Suprapubic skin (tissue), 4 donors: ENCODE results near the gene PLPP7. TPM values are rescaled to one million over a fixed set of nuclear protein-coding genes. Genes with fewer than 3 reads are reported as not detected.

ENCODE experiments used
- DNase-seq, 2 donors: peaks; one replicate each; pipeline ENCODE4 v3.0.0-alpha.2; 2019; ENCODE audit warnings: low spot score in 2 of 2
- H3K27ac ChIP-seq: fragments of 200-600 bp; sonication (generic); one replicate; pipeline ENCODE4 v1.5.1; 2019
- H3K27me3 ChIP-seq: fragments of 200-600 bp; sonication (generic); one replicate; pipeline ENCODE4 v1.5.1; 2019
- H3K36me3 ChIP-seq: fragments of 200-600 bp; sonication (generic); one replicate; pipeline ENCODE4 v1.5.1; 2019
- H3K4me1 ChIP-seq: fragments of 200-600 bp; sonication (generic); one replicate; pipeline ENCODE4 v1.5.1; 2019
- H3K4me3 ChIP-seq: fragments of 200-600 bp; sonication (generic); one replicate; pipeline ENCODE4 v1.5.1; 2019; ENCODE audit warnings: mild to moderate bottlenecking
- H3K9me3 ChIP-seq: fragments of 200-600 bp; sonication (generic); one replicate; pipeline ENCODE4 v1.5.1; 2019
- EP300 ChIP-seq: sonication (generic); formaldehyde crosslinking; IDR thresholded peaks from one replicate; pipeline ENCODE4 v1.6.1; 2017; ENCODE audit warnings: antibody characterized with exemption
- POLR2A ChIP-seq, 2 donors: fragments of 450-650 bp; IDR thresholded peaks; one replicate each; pipeline ENCODE4 v1.6.1; 2017; ENCODE audit warnings: antibody characterized with exemption in 2 of 2, mild to moderate bottlenecking in 2 of 2, moderate library complexity in 2 of 2
- POLR2AphosphoS5 ChIP-seq, 3 donors: sonication (generic); formaldehyde crosslinking; IDR thresholded peaks; one replicate each; pipeline ENCODE4 v1.6.1; 2017; ENCODE audit warnings: antibody characterized with exemption in 3 of 3
- WGBS: methylation state at CpG from one replicate; pipeline ENCODE4 v1.1.5; 2018; 5-methylcytosine and 5-hydroxymethylcytosine counted together
- total RNA-seq, 4 donors: library from RNA; depleted of rRNA; stranded (reverse); fragments of >200 nt; gene quantifications; one replicate each; pipeline ENCODE4 v1.1.0, GENCODE V29; 2016
- TF ChIP-seq, protein P1 (sequence below), 2 donors: fragments of 200-600 bp in 1 of 2; fragments of 450-650 bp in 1 of 2; sonication (generic) in 1 of 2; IDR thresholded peaks; one replicate each; pipeline ENCODE4 v1.5.1; 2016 to 2019; ENCODE audit warnings: antibody characterized with exemption in 2 of 2, mild to moderate bottlenecking in 1 of 2, moderate library complexity in 1 of 2

PLPP7 gene
- total RNA-seq, 4 donors from 2014 or later = 0.80 to 1.1 (median 0.92) TPM

- no peak for DNase-seq
- H3K4me3 ChIP-seq = no peak overlapping the region
- peaks cover 23% of the 10 kb centered on the region for H3K4me1 ChIP-seq
- peaks cover 18% of the 10 kb centered on the region for H3K36me3 ChIP-seq
- TF ChIP-seq POLR2AphosphoS5 (IDR thresholded peaks at IDR 0.05) (no peak), POLR2A (IDR thresholded peaks at IDR 0.05) (no peak), EP300 (no peak)
- TF ChIP-seq, protein P1, sequence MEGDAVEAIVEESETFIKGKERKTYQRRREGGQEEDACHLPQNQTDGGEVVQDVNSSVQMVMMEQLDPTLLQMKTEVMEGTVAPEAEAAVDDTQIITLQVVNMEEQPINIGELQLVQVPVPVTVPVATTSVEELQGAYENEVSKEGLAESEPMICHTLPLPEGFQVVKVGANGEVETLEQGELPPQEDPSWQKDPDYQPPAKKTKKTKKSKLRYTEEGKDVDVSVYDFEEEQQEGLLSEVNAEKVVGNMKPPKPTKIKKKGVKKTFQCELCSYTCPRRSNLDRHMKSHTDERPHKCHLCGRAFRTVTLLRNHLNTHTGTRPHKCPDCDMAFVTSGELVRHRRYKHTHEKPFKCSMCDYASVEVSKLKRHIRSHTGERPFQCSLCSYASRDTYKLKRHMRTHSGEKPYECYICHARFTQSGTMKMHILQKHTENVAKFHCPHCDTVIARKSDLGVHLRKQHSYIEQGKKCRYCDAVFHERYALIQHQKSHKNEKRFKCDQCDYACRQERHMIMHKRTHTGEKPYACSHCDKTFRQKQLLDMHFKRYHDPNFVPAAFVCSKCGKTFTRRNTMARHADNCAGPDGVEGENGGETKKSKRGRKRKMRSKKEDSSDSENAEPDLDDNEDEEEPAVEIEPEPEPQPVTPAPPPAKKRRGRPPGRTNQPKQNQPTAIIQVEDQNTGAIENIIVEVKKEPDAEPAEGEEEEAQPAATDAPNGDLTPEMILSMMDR (IDR thresholded peaks at IDR 0.05) = no peak
- no peak overlapping the region for H3K27ac ChIP-seq
- no peaks in the 10 kb centered on the region for H3K27me3 ChIP-seq
- 86% methylated on average over 14 of the region's 15 CpGs for WGBS
- no peaks in the 10 kb centered on the region for H3K9me3 ChIP-seq
Observed at GRCh38 chr9:131258186-131258585, 31.3 kb upstream of the PLPP7 start.

- Histone ChIP-seq H3K4me1 (peaks cover 23% of the 10 kb centered on the region), H3K9me3 (no peaks in the 10 kb centered on the region), H3K36me3 (peaks cover 18% of the 10 kb centered on the region), H3K27ac (no peak overlapping the region), H3K4me3 (no peak overlapping the region), H3K27me3 (no peaks in the 10 kb centered on the region)
- TF ChIP-seq EP300 = no peak
- no peak for TF ChIP-seq POLR2A (IDR thresholded peaks at IDR 0.05)
- TF ChIP-seq, protein P1 (IDR thresholded peaks at IDR 0.05) = no peak
- no peak for TF ChIP-seq POLR2AphosphoS5 (IDR thresholded peaks at IDR 0.05)
- 90% methylated on average over 16 of the region's 25 CpGs for WGBS
- no peak for DNase-seq
Observed at GRCh38 chr9:131258698-131259431, 30.7 kb upstream of the PLPP7 start.

DNA sequence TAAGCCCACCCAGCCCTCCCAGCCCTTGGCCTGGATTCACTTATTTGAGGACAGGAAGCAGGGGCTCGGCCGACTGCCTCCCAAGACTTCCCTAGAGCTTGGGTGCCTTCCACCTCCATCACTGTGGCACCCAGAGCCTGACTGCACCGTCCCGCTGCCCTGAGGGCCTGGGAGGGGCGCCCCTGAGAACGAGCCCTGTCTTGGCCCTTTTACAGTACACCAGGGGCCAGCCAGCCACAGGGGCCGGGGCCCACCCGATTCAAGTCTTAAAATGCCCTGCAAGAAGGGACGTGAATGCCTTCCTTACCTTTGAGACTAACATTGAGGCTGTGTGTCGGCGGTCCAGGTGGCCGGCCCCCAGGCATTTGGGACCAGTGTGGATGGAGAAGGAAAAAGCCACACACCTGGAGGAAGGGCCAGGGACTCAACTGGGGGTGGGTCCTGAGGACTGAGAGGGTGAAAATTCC lies 30.1 kb upstream of the PLPP7 start:
- H3K27me3 ChIP-seq = no peaks in the 10 kb centered on the region
- 84% methylated on average over 8 of the region's 12 CpGs for whole genome bisulfite sequencing
- no peaks in the 10 kb centered on the region for H3K9me3 ChIP-seq
- H3K4me1 ChIP-seq = peaks cover 19% of the 10 kb centered on the region
- no peak overlapping the region for H3K27ac ChIP-seq
- no peak overlapping the region for H3K4me3 ChIP-seq
- no peak for DNase-seq
- peaks cover 18% of the 10 kb centered on the region for H3K36me3 ChIP-seq
- TF ChIP-seq POLR2AphosphoS5 (IDR thresholded peaks at IDR 0.05) = no peak
- TF ChIP-seq, protein P1 (IDR thresholded peaks at IDR 0.05) = no peak
- no peak for TF ChIP-seq POLR2A (IDR thresholded peaks at IDR 0.05)
- no peak for TF ChIP-seq EP300

GRCh38 chr9:131259916-131260597 lies 29.5 kb upstream of the PLPP7 start:
- no peaks in the 10 kb centered on the region for H3K9me3 ChIP-seq
- TF ChIP-seq, protein P1 (IDR thresholded peaks at IDR 0.05) = no peak
- TF ChIP-seq EP300 (no peak), POLR2A (IDR thresholded peaks at IDR 0.05) (no peak), POLR2AphosphoS5 (IDR thresholded peaks at IDR 0.05) (no peak)
- H3K36me3 ChIP-seq = peaks cover 18% of the 10 kb centered on the region
- 78% methylated on average over 20 of the region's 20 CpGs for WGBS
- no peak overlapping the region for H3K27ac ChIP-seq
- no peak overlapping the region for H3K4me3 ChIP-seq
- H3K4me1 ChIP-seq = peaks cover 18% of the 10 kb centered on the region
- no peak for DNase-seq
- H3K27me3 ChIP-seq = no peaks in the 10 kb centered on the region

GRCh38 chr9:131260751-131261452 lies 28.6 kb upstream of the PLPP7 start:
- H3K9me3 ChIP-seq = no peaks in the 10 kb centered on the region
- whole genome bisulfite sequencing = 88% methylated on average over 13 of the region's 33 CpGs
- TF ChIP-seq, protein P1 (IDR thresholded peaks at IDR 0.05) = no peak
- TF ChIP-seq POLR2A (IDR thresholded peaks at IDR 0.05) = no peak
- TF ChIP-seq EP300 = no peak
- no peak for TF ChIP-seq POLR2AphosphoS5 (IDR thresholded peaks at IDR 0.05)
- H3K4me3 ChIP-seq = no peak overlapping the region
- H3K4me1 ChIP-seq = peaks cover 17% of the 10 kb centered on the region
- no peak for DNase-seq
- peaks cover 18% of the 10 kb centered on the region for H3K36me3 ChIP-seq
- H3K27me3 ChIP-seq = no peaks in the 10 kb centered on the region
- H3K27ac ChIP-seq = no peak overlapping the region
